Cardiac septum (tissue), 1 donor: ENCODE data around the gene MIEF1. TPM values are rescaled to one million over a fixed set of nuclear protein-coding genes. Genes with fewer than 3 reads are reported as not detected.

ENCODE experiments used
- DNase-seq: peaks from one replicate; pipeline ENCODE4 v3.0.0-alpha.2; 2020; ENCODE audit warnings: low spot score
- intact Hi-C: fragments of 100-400 bp; cut with DNase I; formaldehyde crosslinking; loops from one replicate; pipeline ENCODE4 v1.14.0; 2022
- total RNA-seq: library from RNA; stranded (reverse); fragmentation: NEBNext Ultra II Directional; extraction: Animal tissue kit (Norgen Biotek cat#: 25700); gene quantifications from one replicate; pipeline ENCODE4 v1.2.1, GENCODE V29; 2021
- donor health status: DM: no; HTN: no; CAD: no.

MIEF1 gene
- total RNA-seq, 1 donor from 2014 or later: 19.4 TPM

- DNase-seq: no peak
- intact Hi-C loops: no loop called here
Observed at GRCh38 chr22:39487826-39488520, 14.1 kb upstream of the MIEF1 start.

DNA sequence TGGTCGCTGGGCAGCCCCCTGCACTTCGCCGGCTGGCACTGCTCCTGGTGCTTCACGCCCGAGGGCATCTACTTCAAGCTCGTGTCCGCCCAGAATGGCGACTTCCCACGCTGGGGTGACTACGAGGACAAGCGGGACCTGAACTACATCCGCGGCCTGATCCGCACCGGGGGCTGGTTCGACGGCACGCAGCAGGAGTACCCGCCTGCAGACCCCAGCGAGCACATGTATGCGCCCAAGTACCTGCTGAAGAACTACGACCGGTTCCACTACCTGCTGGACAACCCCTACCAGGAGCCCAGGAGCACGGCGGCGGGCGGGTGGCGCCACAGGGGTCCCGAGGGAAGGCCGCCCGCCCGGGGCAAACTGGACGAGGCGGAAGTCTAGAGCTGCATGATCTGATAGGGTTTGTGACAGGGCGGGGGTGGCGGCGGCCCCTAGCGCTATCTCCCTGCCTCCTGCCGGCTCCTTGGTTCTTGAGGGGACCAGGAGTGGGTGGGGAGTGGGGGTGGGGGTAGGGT, 13.5 kb upstream of the MIEF1 start:
- intact Hi-C loops: no loop called here
- no peak for DNase-seq

DNA sequence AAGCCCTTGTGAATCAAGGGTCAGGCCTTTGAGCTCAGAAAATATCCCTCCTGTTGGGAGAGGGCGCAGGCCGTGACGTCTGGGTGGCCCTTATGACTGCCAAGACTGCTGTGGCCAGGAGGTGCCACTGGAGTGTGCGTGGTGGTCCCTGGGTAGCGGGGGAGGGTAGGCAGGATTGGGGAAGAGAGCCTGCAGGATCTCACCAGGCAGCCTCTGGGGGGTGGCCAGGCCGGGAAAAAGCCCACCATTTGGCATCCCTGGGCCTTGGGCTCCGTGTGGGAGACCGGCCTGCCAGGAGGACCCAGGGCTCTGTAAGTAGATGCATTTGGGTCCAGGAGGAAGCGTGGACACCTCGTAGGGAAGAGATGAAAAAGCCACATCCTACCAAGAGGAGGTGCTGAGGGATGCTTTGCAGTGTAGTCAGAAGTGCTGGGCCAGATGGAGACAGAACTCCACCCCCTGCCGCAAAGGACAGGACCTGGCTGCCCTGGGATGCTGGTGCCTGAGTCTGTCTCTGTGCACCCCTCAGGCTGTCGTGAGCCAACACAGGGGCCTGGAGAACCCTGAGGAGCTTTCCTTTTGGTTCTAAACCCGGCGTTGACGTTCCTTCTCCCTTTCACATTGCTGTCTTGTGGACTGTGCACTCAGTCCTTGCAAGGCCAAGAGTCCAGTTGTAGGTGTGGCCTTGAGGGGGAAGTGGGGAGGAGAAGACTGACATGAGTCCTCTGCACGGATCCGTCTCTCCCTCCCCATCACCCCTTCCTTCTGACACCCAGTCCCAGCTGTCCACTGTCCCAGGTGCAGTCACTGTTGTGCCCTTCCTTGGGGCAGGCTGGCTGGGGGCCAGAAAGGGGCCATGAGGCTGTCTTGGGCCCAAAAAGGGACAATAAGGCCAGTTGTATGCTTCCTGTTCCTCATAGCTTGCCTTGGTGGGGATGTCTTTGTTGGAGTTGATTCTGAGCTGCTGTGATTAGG, 12.7 kb upstream of the MIEF1 start:
- intact Hi-C loops: no loop called here
- DNase-seq: no peak

DNA sequence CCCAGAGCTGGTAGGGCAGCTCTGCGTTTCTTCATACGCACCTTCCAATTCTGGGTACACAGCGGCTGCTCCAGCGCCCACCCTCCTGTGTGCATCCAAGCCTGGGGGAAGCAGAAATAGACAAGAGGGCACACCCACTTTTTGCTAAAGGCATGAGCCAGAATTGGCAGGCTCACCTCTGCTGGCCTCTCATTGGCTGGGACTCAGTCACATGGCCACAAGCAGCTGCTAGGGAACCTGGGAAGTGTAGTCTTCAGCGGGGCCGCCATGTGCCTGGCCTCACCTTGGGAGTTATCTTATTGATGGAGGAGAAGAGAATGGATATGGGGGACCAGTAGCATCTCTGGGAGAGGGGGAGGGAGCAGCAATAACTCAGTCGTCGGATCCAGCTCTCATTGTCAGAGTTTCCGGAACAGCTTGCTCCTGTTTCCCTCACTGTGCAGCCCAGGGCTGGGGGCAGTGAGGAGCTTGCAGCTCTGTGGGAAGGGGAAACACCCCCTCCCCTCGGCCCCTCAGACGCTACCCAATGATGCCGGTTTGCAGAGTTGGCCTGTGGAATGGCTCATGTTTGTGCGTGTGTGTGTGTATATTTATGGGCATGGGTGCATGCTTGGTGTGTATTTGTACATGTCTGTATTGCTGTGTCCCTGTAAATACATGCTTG, 11.8 kb upstream of the MIEF1 start:
- intact Hi-C loops: no loop called here

DNA sequence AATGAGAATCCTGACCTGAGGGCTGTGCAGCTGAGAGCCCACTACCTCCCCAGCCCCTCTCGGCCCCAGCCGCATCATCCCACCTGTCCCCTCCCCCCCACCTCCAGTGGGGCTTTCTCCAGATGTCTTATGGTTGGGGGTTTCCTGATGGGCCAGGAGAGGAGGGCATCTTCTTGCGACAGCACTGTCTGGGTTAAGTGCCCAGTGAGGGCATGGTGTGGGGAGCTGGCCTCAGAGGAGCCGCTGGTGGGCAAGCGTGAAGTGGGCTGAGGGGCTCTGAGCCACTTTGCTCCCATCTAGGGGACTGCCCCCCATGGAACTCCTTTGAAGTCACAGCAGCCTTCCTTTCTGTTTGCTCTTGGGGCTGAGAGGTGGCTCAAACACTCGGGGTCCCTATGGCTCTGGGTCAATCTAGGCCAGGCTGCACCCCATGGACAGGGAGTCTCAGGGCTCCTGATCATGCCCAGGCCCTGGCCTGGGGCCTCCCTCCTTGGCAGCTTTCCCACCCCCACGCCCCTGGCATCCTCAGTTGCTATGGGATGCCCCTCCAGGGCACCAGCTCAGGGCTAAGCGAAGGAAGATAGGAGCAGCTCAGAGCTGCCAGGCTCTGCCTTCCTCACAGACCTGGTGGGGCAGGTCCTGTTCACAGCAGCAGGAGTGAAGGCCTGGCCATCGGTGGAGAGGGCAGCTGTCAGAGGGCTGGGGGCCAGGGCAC, 11.0 kb upstream of the MIEF1 start:
- DNase-seq: no peak
- intact Hi-C loops: no loop called here

More for the DNA sequence above, 11.8 kb upstream of the MIEF1 start:
- DNase-seq: peak; percentile 93

DNA sequence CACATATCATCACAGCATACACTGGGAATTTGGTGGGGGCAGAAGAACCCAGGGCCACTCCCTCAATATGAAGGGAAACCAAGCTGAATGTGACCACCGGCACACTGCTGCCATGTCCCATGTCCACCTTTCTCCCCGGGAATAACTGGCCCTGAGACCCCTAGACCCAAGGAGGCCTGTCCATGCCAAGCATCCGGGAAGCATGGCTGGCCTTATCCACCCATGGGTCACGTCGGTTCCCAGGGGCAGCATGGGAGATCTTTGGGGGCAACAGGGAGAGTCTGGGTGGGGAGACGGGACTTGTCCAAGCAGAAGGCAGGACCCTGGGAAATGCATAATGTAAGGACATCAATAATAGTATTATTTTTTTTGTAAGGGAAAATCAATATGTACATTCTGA, 10.4 kb upstream of the MIEF1 start:
- intact Hi-C loops: no loop called here
- DNase-seq: no peak

DNA sequence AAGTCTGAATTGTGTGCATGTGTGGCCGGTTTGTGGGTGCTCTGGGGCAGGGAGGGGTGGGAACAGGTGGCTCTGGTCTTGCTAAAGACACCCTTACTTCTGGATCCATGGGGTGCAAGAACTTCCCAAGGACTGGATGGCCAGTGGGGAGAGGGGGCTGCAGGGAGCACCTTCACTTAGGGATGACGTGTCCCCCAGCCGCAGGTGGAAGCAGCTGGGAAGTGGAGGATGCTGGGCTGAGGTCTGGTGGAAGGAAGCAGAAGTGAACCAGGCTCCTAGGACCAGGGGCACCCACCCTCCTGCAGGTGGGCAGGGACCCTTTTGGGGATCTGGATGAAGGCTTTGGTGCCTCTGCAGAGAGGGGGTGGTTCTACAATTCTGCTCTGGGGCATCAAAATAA, 9.9 kb upstream of the MIEF1 start:
- intact Hi-C loops: no loop called here
- DNase-seq: no peak

DNA sequence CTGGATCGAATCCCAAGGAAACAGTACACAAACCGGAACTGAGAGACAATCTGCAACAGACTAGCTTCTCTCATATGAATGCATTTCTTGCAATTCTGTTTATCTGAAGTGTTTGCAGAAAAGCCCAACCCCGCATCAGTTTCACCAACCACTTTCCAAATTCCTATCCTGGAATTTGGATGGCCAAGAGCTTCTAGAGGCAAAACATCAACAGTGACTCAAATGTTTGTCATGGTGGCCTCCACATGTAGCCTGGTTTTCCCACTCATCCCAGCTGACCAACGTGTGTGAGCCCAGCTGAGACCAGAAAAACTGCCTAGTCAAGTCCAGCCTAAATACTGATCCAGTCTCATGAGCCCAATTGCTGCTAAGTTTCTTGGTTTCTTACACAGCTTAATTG, 8.3 kb upstream of the MIEF1 start:
- intact Hi-C loops: no loop called here
- no peak for DNase-seq

GRCh38 chr22:39494471-39495120, 7.5 kb upstream of the MIEF1 start:
- intact Hi-C loops: no loop called here
- no peak for DNase-seq

DNA sequence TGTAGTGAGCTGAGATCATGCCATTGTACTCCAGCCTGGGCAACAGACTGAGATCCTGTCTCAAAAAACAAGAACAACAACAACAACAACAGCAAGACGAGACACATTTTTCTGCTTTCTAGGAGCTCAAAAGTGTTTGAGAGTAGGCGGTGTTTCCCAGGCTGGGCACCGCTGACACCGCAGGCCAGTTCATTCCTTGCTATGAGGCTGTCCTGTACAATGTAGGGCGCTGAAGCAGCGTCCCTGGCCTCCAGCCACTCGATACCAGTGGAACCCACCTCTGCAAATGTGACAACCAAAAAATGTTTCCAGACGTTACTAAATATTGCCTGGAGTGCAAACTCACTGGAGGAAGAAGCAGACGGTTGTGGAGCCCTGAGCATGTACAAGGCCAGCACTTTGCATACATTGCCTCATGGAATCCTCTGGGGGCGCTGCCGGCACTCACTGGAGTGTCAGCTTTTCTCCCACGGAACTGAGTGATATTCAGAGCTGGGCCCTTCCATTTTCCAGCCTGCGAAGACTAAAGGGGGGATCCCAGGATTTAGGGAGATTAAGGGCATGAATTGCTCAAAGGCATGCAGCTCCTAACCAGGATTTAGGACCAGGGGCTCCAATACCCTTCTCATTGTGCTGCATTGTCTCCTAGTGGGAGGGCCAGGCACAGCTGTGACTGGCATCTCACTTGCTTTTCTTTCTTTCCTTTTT, 5.8 kb upstream of the MIEF1 start:
- intact Hi-C loops: loop anchor here (1.0 kb wide), 1 partner anchor 23 kb away; no protein-coding TSS in a partner anchor
- no peak for DNase-seq

DNA sequence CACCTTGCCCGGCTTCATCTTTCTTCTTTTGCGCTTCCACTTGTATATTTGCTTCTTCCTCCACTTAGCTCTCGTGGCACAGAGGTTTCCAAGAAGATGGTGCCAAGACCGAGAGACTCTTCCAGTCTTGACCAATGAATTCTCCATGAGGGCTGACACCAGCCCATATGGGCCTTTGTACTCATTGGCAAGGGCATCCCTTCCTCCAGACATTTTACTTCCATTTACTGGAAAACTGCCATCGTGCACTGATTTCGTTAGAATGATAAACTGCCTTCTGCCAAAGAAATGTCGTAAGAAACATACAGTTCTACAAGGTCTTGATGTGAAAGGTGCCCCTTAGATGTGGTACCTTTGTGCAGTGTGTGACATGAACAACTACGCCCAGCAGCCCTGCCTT, 4.7 kb upstream of the MIEF1 start:
- DNase-seq: no peak
- intact Hi-C loops: no loop called here

DNA sequence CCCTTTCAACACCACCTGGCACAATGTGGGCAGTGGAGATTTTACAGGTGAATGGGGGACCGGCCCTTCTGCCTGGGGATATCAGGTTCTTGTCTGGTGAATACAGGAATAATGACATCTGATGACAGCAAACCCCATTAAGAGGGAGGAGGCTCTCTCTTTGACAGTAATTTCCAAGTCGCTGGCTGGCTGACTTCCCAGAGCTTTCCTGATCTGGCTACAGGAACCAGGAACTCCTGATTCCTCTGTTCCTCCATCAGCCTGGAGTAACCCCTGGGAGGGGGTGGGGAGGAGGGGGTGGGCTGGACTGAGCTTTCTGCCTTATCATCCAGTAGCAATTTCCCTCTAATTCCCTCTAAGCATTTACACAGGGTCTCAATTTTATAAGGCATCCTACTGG, 3.7 kb upstream of the MIEF1 start:
- intact Hi-C loops: no loop called here
- no peak for DNase-seq

DNA sequence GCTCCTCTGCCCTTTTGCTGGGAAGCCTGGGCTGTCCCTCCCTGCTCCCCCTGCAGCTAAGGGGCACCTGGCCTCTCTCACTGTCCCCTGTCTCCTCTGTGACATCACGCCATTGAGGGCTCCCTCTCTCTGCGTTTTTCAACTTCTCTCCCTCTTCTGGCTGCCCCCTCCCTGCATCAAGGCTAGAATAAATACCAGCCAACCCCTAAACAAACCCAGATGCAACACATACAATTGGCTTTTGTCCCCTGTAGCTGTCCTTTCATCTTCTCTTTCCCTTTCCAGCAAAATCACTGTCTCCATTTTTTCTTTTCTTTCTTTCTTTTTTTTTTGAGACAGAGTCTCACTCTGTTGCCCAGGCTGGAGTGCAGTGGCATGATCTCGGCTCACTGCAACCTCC, 3.3 kb upstream of the MIEF1 start:
- intact Hi-C loops: no loop called here
- DNase-seq: no peak

- DNase-seq: no peak
- intact Hi-C loops: loop anchor here (2.0 kb wide), 1 partner anchor 35 kb away; no protein-coding TSS in a partner anchor
Observed at GRCh38 chr22:39500101-39500500, 2.0 kb upstream of the MIEF1 start.

DNA sequence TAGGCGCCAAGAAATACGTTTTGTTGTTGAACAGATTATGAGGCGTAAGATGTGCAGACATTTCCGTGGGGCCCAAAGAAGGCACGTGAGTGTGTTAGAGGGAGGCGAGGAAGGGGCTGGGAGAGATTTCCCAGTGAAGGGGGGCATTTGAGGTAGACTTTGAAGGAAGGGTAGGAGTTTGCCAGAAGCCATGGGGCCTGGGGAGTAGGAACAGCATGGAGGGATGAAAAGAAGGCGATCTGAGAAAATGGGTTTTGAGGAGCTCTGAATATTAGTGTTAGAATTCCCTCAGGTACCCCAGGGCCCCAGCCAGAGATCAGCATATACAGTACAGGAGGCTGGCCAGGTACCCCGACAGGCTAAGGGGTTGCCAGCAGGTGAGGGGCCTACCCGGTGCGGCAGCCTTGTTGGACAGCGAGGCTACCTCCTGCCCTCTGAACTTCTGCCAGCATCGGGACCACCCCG, 414 bp upstream of the MIEF1 start:
- intact Hi-C loops: loop anchor here (1.0 to 2.0 kb wide), 2 partner anchors 19 to 37 kb away; partner anchors contain the start of gene ATF4
- no peak for DNase-seq

- no peak for DNase-seq
- intact Hi-C loops: loop anchor here (1.0 kb wide), 1 partner anchor 17 kb away; the partner anchor contains the start of gene ATF4
Observed at GRCh38 chr22:39502789-39503409, 809 bp downstream of the MIEF1 start.

DNA sequence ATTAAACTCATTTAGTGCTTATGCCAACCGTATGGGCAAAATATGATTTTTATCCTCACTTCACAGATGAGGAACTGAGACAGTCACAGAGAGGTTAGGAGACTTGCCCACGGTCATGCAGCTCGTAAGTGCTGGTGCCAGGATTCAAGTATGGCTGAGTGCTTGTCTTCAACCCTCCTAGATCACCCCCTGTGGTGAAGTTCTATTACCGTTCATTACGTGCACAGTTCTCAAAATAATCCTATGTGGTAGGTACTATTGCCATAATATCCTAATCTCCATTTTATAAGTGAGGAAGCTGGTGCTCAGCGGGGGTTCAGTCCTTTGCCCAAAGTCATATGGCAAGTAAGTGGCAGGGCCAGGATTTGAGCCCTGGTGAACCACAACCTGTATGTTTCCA, 1.5 kb downstream of the MIEF1 start:
- intact Hi-C loops: no loop called here
- no peak for DNase-seq

DNA sequence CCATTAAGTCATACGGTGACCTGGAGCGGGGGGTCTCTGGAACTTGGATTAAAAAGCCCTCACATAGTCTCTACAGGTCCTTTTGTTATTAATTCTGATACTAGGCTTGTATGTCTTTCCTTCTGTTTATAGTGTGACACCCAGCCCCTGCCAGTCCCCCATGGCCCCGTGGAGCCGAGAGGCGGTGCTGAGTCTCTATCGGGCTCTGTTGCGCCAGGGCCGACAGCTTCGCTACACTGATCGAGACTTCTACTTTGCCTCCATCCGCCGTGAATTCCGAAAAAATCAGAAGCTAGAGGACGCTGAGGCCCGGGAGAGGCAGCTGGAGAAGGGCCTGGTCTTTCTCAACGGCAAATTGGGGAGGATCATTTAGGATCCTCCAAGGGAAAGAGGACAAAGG, 2.0 kb downstream of the MIEF1 start:
- DNase-seq: no peak
- intact Hi-C loops: no loop called here
